Stimulated activated CD8-positive, alpha-beta memory T cell treated with anti-CD3 and anti-CD28 coated beads, Interleukin-7, amount 100 ng/mL, for 4 hours (primary cell): ENCODE data around the gene ERBB4.
"Not testable (repeated sequence)": the region's sequence is repeated elsewhere in the genome, so short reads cannot be mapped to it uniquely, and the experiment has no call there.

Experiments
- DNase-seq, 2 donors: peaks; one replicate each; pipeline ENCODE4 v3.0.0-alpha.2; 2020; ENCODE audit warnings: low read depth in 2 of 2

ERBB4 gene

GRCh38 chr2:211730215-211730614, 808.4 kb downstream of the ERBB4 start:
- DNase-seq, result no peak

GRCh38 chr2:211729433-211729832, 809.2 kb downstream of the ERBB4 start:
- DNase-seq, result no peak

GRCh38 chr2:211724933-211725332, 813.7 kb downstream of the ERBB4 start:
- no peak for DNase-seq

- DNase-seq, result no peak
Observed at GRCh38 chr2:211723398-211723797, 815.2 kb downstream of the ERBB4 start.

GRCh38 chr2:211722928-211723327, 815.7 kb downstream of the ERBB4 start:
- no peak for DNase-seq

GRCh38 chr2:211721874-211722273, 816.7 kb downstream of the ERBB4 start:
- DNase-seq, result not testable (repeated sequence)

GRCh38 chr2:211709389-211709788, 829.2 kb downstream of the ERBB4 start:
- DNase-seq, result no peak

- DNase-seq, result no peak
Observed at GRCh38 chr2:211692689-211693088, 845.9 kb downstream of the ERBB4 start.

GRCh38 chr2:211690736-211691135, 847.9 kb downstream of the ERBB4 start:
- DNase-seq, result no peak

GRCh38 chr2:211688196-211688595, 850.4 kb downstream of the ERBB4 start:
- no peak for DNase-seq

- DNase-seq, result no peak
Observed at GRCh38 chr2:211674715-211675114, 863.9 kb downstream of the ERBB4 start.

GRCh38 chr2:211673133-211673905, 865.3 kb downstream of the ERBB4 start:
- DNase-seq, result no peak

- no peak for DNase-seq
Observed at GRCh38 chr2:211671977-211672376, 866.6 kb downstream of the ERBB4 start.

- no peak for DNase-seq
Observed at GRCh38 chr2:211665299-211665698, 873.3 kb downstream of the ERBB4 start.

GRCh38 chr2:211664321-211664720, 874.3 kb downstream of the ERBB4 start:
- DNase-seq, result no peak

GRCh38 chr2:211654211-211654780, 884.3 kb downstream of the ERBB4 start:
- DNase-seq, result no peak

GRCh38 chr2:211652327-211652726, 886.3 kb downstream of the ERBB4 start:
- no peak for DNase-seq

- no peak for DNase-seq
Observed at GRCh38 chr2:211649331-211649730, 889.3 kb downstream of the ERBB4 start.

GRCh38 chr2:211631503-211631902, 907.1 kb downstream of the ERBB4 start:
- DNase-seq, result no peak

GRCh38 chr2:211623096-211623495, 915.5 kb downstream of the ERBB4 start:
- DNase-seq, result no peak

- DNase-seq, result no peak
Observed at GRCh38 chr2:211620986-211621385, 917.6 kb downstream of the ERBB4 start.

- DNase-seq, result no peak
Observed at GRCh38 chr2:211617803-211618202, 920.8 kb downstream of the ERBB4 start.

- DNase-seq, result no peak
Observed at GRCh38 chr2:211611621-211612020, 927.0 kb downstream of the ERBB4 start.
